ENCODE measurements around the gene DGKZ.

The DGKZ gene

GRCh38 chr11:46393759-46394158 lies 46.5 kb downstream of the DGKZ start:
- DNase-seq (ENCODE audit: low read depth) = no peak

GRCh38 chr11:46397526-46397925 lies 50.3 kb downstream of the DGKZ start:
- DNase-seq (ENCODE audit: low read depth) = no peak

- no peak for DNase-seq (ENCODE audit: low read depth)
Observed at GRCh38 chr11:46402957-46403902, 56.0 kb downstream of the DGKZ start.

GRCh38 chr11:46404476-46405017 lies 57.3 kb downstream of the DGKZ start:
- DNase-seq (ENCODE audit: low read depth) = no peak

DNA sequence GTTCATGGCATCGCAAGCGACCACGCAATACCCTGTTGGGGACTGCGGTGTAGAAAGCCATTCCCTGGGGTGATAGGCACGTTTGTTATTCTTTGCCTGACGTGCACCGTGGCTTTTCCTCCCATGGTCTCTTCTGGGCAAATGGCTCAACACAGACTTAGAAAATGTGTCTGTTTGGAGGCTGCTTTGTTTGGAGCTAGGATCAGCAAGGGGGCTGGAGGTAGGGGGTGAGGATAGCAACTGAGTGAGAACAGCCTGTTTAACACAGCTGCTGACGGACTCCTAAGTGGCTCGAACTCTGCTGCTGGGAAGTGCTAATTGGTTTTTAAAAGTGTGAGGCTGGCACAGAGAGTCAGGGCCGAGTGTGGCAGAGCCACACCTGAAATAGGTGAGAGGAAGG lies 60.4 kb downstream of the DGKZ start:
- DNase-seq (ENCODE audit: low read depth) = no peak

DNA sequence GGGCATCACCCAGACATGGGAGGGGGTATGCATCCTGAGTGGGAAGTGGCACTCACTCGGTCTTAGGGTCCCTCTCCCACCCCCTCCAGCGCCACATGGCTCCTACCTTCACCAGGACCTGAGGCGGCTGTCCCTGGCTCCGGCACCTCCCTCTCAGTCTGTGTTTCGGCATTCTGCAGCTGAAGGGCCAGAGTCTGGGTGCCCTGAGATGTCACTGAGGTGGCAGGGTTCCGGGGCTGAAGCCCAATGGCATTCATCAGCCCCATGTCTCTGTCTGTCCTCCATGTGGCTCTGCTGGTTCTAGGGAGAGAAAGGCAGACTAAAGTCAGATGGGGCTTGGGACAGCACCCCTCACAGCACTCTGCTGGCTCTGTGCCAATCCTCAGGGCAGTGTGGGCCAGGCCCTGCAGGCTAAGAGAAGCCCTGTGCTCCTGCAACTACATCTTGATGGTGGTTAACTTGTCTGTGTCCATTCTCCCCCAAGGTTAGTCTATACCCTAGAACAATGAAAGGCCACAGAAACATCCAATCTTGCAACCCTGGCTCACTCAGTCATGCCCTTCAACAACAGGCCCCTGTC lies 61.2 kb downstream of the DGKZ start:
- no peak for DNase-seq (ENCODE audit: low read depth)

DNA sequence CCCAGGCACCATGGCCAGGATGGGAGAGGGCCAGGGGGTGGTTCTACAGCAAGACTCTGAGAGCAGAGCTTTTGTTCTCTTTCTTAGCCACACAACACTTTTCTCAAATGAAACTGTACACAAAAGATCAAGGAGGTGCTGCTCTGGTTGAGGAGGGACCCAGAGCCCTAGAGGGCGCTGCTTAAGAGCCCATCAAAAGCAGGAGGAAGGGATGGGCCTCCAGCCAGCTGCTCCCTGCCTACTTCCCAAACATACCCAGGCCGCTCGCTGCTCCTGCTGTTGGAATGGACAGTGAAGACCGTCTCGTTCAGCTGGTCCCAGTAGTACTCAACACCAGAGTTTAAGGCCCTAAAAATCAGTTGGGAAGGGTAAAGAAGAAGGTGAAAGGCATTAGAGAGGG lies 62.8 kb downstream of the DGKZ start:
- DNase-seq (ENCODE audit: low read depth) = no peak

GRCh38 chr11:46413760-46414465 lies 66.7 kb downstream of the DGKZ start:
- no peak for DNase-seq (ENCODE audit: low read depth)

- no peak for DNase-seq (ENCODE audit: low read depth)
Observed at GRCh38 chr11:46414466-46414796, 67.2 kb downstream of the DGKZ start.

GRCh38 chr11:46414879-46415278 lies 67.6 kb downstream of the DGKZ start:
- no peak for DNase-seq (ENCODE audit: low read depth)

DNA sequence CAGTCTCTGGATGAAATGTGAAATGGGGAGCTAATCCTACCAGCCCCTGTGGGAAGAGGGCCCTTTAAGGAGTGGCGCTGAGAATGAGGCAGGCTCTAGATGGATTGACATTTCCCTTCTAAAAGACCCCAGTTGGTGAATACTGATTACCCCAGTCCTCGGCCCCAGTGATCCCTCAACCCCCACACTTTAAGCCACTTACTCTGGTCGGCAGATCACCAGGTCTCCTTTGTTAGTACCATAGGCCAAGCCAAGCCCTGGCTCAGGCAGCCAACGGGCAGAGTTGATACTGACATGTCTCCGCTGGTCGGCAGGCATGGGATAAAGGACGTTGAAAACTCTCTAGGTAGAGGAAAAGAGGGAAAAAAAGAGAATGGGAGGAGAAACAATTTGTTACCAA lies 70.4 kb downstream of the DGKZ start:
- DNase-seq (ENCODE audit: low read depth) = no peak

GRCh38 chr11:46418751-46419150 lies 71.5 kb downstream of the DGKZ start:
- no peak for DNase-seq (ENCODE audit: low read depth)

GRCh38 chr11:46420513-46420912 lies 73.2 kb downstream of the DGKZ start:
- no peak for DNase-seq (ENCODE audit: low read depth)

DNA sequence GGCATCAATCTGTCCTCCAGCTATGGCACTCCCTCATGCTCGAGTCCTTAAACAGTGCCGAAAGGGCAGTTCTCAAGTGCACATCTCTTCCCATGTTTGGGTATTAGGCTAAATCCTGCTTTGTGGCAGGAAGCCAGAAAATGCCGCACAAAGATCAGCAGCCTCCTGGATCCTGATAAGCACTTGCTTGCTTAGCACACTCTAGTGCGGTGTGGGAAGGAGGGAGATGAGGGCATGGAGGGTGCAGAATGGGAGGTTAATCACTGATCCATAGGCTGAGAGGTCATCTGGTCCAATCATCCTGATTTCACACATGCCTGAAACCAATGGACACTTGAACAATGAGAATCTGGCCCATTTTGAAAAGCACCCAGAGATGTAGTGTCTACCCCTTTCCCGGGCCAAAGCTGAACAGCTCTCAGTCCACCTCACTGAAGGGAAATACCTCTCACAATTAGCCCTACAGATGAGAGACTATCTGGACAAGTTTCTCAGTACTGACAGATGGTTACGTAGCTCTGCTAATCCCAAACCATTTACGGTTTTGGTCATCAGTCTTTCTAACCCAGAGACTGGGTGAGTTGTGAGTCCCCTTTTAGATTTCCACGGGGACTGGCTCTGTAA lies 74.1 kb downstream of the DGKZ start:
- DNase-seq (ENCODE audit: low read depth) = no peak

DNA sequence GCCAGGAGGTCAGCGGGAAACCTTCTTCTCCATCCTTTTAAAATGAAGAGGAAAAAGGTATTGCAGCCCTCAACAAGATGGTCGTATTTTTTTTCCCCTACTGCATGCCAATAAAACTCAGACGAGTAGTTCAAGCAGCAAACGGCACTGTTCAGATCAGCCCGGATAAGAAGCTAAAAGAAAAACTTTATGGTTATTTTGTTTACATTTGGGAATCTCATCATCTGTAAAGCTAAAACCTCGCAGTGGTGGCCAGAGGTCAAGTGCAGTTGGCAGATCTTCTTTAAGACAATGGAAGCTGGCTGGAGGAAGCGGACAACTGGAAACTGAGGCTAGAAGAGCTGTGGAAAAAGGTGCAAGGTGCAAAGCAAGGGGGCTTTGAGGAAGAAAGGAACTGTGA lies 75.3 kb downstream of the DGKZ start:
- no peak for DNase-seq (ENCODE audit: low read depth)

DNA sequence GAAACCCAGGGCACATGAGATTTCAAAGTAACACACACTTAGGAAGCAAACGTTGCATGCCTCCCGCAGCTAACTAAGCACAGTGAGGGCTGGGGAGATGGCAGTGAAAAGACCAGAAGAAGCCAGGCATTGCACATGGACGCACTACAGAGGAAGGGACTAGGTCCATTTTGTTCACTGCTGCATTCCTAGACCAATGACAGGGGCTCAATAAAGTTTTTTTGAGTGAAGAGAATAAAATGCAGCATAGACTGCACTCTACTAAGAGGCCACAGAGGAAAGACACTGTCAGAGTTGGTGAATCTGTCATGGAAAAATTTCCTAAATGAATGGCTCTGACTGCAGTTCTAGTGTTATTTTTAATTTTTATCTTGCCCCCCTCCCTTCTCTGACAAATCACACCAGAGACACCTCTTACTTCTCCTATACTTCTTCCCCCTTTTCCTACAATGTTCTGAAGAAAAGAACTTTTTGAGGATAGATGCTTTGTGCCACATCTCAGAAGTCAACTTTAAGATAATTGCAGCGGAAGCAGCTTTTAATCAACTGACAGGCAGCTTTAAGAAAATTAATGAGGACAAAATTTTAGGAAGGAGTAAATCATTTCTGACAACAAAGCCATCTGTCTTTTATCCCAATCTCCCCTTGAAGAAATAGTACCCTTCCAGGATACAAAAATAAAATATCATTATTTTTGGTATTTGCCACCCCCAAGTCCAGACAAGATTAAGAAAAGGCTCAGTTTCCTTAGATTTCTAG lies 79.1 kb downstream of the DGKZ start:
- no peak for DNase-seq (ENCODE audit: low read depth)

DNA sequence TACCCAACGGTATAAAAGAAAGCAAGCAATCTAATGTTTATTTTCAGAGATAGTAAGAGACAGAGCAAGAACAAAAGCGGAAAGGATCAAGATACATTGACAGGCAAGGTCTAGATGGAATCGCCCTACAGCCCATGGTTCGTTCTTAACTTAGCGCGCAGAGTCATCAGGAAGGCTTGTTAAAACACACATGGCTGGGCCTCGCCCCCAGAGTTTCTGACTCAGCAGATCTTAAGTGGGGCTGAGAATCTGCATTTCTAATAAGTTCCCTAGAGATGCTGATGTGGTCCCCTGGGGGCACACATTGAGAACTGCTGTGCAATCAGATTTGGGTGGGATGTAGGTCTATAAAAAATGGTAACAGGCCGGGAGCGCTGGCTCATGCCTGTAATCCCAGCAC lies 80.1 kb downstream of the DGKZ start:
- no peak for DNase-seq (ENCODE audit: low read depth)

- DNase-seq (ENCODE audit: low read depth) = no peak
Observed at GRCh38 chr11:46429717-46430116, 82.5 kb downstream of the DGKZ start.
